HG02840 (cell line): ENCODE measurements around the gene NRBP1.
"Not testable (repeated sequence)": the region's sequence is repeated elsewhere in the genome, so short reads cannot be mapped to it uniquely, and the experiment has no call there.

ENCODE experiments used
- ATAC-seq: cut with Tn5 transposase; IDR thresholded peaks from one replicate; pipeline ENCODE4 v1.9.1; 2021; ENCODE audit warnings: mild to moderate bottlenecking, moderate library complexity, moderate number of reproducible peaks; ENCODE audit not compliant: unreplicated experiment, low FRiP score

NRBP1 gene

DNA sequence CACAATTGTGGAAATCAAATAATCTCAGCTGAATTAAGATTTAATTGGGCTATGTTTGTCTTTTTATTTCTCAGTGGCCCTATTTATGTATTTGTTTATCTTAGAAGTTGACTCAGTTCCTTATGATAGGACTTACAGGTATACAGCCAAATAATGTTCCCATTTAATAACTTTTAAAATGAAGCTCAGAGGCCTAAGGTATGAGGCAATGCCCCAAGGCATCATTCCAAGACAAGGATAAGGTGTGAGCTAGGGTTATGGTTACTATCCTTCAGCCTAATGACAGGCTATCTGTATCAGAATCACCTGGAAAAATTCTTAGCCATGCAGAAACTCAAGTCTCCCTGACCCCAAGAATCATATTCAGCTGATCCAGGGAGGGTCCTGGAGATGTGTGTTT lies 7.4 kb upstream of the NRBP1 start:
- no peak for ATAC-seq

- no peak for ATAC-seq
Observed at GRCh38 chr2:27421660-27422250, 6.7 kb upstream of the NRBP1 start.

DNA sequence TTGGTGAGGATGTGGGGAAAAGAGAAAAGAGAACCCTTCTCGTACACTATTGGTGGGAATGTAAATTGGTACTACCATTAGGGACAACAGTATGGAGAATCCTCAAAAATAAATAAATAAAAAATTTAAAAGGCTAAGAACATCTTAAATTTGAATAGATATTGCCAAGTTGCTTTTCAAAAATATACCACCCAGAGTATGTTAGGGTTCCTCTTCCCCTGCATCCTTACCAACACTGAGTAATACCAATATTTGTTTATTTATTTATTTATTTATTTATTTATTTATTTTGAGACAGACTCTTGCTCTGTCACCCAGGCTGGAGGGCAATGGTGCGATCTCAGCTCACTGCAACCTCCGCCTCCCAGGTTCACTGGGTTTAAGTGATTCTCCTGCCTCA lies 5.5 kb upstream of the NRBP1 start:
- no peak for ATAC-seq

DNA sequence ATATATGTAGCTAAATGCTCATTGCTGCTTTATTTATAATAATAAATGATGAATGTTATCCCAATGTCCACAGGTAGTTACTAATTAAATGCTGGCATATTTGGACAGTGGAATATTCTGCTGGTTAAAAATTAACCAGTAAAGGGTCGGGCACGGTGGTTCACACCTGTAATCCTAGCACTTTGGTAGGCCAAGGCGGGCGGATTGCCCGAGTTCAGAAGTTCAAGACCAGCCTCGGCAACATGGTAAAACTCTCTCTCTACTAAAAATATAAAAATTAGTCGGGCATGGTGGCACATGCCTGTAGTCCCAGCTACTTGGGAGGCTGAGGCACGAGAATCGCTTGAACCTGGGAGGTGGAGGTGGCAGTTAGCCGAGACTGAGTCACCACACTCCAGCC lies 3.4 kb upstream of the NRBP1 start:
- ATAC-seq = not testable (repeated sequence)

- ATAC-seq = no peak
Observed at GRCh38 chr2:27427863-27428212, 593 bp upstream of the NRBP1 start.

GRCh38 chr2:27428978-27429541 lies 629 bp downstream of the NRBP1 start:
- ATAC-seq = peak; percentile 74

GRCh38 chr2:27431395-27431794 lies 3.0 kb downstream of the NRBP1 start:
- no peak for ATAC-seq

GRCh38 chr2:27435628-27436027 lies 7.2 kb downstream of the NRBP1 start:
- ATAC-seq = no peak

DNA sequence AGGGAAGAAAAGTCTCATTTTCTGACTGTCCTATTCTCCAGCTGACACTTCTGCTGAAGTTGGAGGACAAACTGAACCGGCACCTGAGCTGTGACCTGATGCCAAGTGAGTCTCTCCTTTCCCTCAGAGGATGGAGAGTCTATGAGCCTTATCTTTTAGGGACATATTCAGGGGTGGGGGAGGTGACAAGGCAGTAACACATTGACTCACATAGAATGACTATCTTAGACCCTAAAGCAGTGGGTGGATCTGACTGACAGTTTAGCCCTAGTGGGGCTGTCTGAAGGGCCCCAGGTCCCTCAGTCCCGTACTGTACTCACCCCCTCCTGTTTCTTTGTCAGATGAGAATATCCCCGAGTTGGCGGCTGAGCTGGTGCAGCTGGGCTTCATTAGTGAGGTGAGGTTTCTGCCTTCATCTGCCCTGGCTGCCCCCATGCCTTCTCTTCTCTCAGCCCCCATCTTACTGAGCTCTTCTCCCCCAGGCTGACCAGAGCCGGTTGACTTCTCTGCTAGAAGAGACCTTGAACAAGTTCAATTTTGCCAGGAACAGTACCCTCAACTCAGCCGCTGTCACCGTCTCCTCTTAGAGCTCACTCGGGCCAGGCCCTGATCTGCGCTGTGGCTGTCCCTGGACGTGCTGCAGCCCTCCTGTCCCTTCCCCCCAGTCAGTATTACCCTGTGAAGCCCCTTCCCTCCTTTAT lies 12.9 kb downstream of the NRBP1 start:
- no peak for ATAC-seq

DNA sequence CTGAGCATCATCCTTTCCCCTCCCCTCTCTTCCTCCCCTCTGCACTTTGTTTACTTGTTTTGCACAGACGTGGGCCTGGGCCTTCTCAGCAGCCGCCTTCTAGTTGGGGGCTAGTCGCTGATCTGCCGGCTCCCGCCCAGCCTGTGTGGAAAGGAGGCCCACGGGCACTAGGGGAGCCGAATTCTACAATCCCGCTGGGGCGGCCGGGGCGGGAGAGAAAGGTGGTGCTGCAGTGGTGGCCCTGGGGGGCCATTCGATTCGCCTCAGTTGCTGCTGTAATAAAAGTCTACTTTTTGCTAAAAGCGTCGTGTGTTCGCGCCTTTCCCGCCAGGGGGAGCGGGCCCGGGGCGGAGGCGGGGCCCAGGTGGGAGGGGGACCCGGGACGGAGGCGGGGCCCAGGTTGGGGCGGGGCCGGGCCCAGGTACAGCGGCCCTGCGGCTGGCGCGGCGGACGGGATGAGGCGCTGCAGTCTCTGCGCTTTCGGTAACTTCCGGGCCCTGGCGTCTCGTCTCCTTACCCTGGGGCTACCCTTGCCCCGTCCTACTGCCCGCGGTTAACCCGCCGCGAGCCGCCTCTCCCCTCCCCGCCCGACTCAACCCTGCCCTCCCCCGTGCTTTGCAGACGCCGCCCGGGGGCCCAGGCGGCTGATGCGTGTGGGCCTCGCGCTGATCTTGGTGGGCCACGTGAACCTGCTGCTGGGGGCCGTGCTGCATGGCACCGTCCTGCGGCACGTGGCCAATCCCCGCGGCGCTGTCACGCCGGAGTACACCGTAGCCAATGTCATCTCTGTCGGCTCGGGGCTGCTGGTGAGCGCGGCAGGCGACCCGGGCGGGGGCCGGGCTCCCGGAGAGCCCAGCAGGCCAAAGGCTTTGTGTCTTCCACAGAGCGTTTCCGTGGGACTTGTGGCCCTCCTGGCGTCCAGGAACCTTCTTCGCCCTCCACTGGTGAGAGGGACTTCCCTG lies 13.8 kb downstream of the NRBP1 start, which contains the start of gene KRTCAP3:
TSS of gene KRTCAP3 (plus strand) at position 424 of the 962 bp plus-strand sequence. CDS start at position 456, 32 bp downstream.
- no peak for ATAC-seq

DNA sequence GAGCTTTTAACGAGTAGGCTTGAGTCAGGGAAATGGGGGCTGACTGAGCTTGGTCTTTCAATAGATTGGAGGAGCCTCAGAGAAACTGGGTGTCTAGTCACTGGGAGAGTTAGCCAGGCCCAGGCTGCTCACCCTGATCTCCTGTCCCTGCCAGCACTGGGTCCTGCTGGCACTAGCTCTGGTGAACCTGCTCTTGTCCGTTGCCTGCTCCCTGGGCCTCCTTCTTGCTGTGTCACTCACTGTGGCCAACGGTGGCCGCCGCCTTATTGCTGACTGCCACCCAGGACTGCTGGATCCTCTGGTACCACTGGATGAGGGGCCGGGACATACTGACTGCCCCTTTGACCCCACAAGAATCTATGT lies 14.5 kb downstream of the NRBP1 start:
- ATAC-seq = no peak

DNA sequence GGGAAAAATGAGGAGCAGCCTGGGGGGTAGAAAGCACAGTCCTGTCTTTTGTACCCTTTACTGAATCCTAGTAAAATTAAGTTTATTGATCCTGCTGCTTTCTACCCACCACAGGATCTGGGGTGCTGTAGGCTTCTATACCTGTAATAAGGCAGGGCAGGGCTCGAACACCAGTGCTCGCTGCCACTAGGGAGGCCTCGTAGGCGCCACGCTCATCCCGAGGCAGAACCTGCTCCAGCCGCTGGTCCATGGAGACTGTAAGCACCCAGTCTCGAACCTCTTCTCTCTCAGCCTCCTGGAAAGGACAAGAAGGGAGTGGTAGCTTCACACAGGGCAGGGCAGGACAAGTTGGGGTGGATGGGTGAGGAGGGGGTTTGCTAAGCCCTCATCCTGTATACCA lies 16.7 kb downstream of the NRBP1 start:
- ATAC-seq = no peak

GRCh38 chr2:27445615-27446014 lies 17.2 kb downstream of the NRBP1 start:
- ATAC-seq = no peak

DNA sequence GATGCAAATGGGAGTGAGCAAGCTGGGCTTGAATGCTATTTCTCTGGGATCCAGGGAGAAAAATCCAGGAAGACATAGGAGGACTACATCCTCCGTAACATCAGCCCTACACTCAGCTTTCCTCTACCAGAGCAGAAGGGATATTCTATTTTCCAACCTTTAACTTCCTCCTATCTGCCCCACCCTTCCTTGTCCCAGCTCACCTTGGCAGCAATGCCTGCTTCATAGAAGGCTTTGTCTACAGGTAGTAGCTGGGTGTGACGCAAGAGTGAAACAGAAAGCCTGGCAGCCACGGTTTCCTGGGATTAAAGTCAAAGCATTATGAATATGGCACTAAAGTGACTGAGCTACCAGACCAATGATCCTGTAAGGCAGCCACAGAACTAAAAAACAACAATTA lies 17.6 kb downstream of the NRBP1 start:
- ATAC-seq = no peak

DNA sequence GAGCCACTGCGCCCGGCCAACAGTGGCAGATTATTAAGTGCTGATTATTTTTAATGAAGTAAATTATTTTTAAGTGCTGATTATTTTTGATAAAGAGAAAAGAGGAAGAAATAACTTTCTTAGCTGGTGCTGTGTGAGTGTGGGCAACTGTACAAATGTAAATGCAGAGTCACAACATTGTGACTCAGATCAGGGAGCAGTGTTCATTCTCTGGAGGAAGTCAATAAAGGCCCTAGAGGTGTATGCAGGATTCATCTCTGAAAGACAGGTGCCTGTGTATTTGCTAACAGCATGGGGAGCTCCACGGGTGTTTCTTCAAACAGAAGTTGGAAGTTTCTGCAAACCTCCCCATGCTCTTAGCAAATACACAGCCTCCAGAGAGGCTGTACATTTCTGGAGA lies 19.9 kb downstream of the NRBP1 start:
- ATAC-seq = no peak

- ATAC-seq = no peak
Observed at GRCh38 chr2:27451095-27451494, 22.7 kb downstream of the NRBP1 start.

DNA sequence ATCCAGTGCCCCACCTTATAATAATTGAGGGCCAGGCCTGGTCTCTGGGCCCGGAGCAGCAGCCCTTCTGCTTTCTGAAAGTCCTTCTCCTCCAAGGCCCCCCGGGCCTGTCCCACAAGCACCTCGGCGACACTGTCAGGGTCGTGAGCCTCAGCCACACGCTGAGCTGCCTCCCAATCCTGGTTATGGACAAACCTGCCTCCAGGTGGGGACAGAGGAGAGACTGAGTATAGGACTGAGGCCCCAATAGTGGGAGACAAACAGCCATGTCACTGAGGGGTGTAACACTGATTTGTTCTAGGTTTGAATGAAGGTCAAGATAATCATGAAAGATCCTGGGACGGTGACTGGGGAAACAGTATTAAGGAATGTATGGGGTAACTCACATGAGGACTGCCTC lies 25.5 kb downstream of the NRBP1 start:
- ATAC-seq = no peak

- ATAC-seq = no peak
Observed at GRCh38 chr2:27461118-27461517, 32.7 kb downstream of the NRBP1 start.

DNA sequence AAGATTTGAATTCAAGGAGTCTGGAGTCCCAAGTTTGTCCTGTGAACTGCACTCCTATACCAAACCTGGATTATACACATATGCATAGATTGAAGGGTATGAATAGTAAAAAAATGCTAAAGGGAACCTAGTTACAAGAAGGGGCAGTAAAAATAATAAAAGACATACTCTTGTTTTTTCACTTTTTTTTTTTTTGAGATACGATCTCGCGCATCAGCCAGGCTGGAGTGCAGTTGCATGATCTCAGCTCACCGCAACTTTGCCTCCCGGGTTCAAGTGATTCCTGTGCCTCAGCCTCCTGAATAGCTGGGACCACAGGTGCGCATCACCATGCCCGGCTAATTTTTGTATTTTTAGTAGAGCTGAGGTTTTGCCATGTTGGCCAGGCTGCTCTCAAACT lies 36.0 kb downstream of the NRBP1 start:
- ATAC-seq = no peak

DNA sequence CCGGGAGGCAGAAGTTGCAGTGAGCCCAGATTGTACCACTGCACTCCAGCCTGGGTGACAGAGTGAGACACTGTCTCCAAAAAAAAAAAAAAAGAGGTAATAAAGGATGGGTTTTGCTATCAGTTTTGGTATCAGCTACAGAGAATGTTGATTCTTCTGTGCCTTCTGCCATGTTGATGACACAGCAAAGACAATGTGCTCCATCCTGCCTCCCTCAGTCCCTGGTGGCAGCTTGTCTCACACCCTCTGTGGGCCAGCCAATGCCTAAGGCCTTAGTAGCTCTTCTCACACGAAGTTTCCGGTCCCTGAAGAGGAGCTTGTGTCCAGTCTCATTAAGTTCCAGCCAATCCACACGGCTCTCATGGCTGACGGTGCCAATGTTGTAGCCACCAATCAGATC lies 43.5 kb downstream of the NRBP1 start:
- ATAC-seq = no peak

DNA sequence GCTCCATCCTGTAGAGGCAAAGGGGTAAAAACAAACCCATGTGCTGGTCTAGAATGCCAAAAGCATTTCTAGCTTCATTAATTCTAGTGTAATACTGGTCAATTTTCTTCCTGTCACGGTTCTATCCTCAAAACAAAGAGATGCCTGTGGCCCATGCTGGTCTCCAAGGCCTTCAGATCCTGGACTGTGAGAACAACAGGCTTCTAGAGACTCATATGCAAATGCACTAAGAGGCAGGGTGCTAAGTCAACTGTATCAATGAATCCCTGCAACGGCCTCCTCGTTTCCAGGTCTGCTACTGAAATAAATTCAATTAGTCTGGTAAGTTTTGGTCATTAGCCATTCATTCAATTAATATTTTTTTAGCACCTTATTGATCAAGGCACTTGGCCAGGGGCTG lies 57.1 kb downstream of the NRBP1 start:
- no peak for ATAC-seq
